NCI-H187 (cell line): ENCODE data around the gene ZBTB12.

Experiments
- DNase-seq, 2 experiments: peaks; one replicate each; lab custom pipeline; 2025; lab: John Stamatoyannopoulos, UW

Gene ZBTB12

GRCh38 chr6:31850765-31851484, 51.0 kb downstream of the ZBTB12 start:
- DNase-seq, result no peak
